Measurements from ENCODE around the gene ELL. TPM values are rescaled to one million over a fixed set of nuclear protein-coding genes. Genes with fewer than 3 reads are reported as not detected.
A peak's percentile ranks its signal among the peaks of the same experiment; 100 is the strongest.

Gene ELL
- polyA plus RNA-seq, 4 donors = 7.8 to 12.0 (median 9.0) TPM

GRCh38 chr19:18474366-18474887 lies 47.4 kb downstream of the ELL start:
- no peak for DNase-seq (ENCODE audit: low read depth in 4 of 4, low spot score in 3 of 4)

- no peak for DNase-seq (ENCODE audit: low read depth in 4 of 4, low spot score in 3 of 4)
Measured at GRCh38 chr19:18473706-18474087, 48.2 kb downstream of the ELL start.

GRCh38 chr19:18473003-18473705 lies 48.7 kb downstream of the ELL start:
- DNase-seq (ENCODE audit: low read depth in 4 of 4, low spot score in 3 of 4) = no peak

- no peak for DNase-seq (ENCODE audit: low read depth in 4 of 4, low spot score in 3 of 4)
Measured at GRCh38 chr19:18470787-18471186, 51.1 kb downstream of the ELL start.

GRCh38 chr19:18469069-18469846 lies 52.6 kb downstream of the ELL start:
- DNase-seq (ENCODE audit: low read depth in 4 of 4, low spot score in 3 of 4) = peak in 1 of 4 donors; percentile 50

- no peak for DNase-seq (ENCODE audit: low read depth in 4 of 4, low spot score in 3 of 4)
Measured at GRCh38 chr19:18468517-18468916, 53.4 kb downstream of the ELL start.

- no peak for DNase-seq (ENCODE audit: low read depth in 4 of 4, low spot score in 3 of 4)
Measured at GRCh38 chr19:18467978-18468377, 53.9 kb downstream of the ELL start.

- DNase-seq (ENCODE audit: low read depth in 4 of 4, low spot score in 3 of 4) = no peak
Measured at GRCh38 chr19:18466354-18466753, 55.5 kb downstream of the ELL start.

GRCh38 chr19:18465964-18466339 lies 55.9 kb downstream of the ELL start:
- DNase-seq (ENCODE audit: low read depth in 4 of 4, low spot score in 3 of 4) = no peak

- no peak for DNase-seq (ENCODE audit: low read depth in 4 of 4, low spot score in 3 of 4)
Measured at GRCh38 chr19:18465214-18465963, 56.5 kb downstream of the ELL start.

- DNase-seq (ENCODE audit: low read depth in 4 of 4, low spot score in 3 of 4) = no peak
Measured at GRCh38 chr19:18464646-18465045, 57.2 kb downstream of the ELL start.

- DNase-seq (ENCODE audit: low read depth in 4 of 4, low spot score in 3 of 4) = no peak
Measured at GRCh38 chr19:18461471-18461870, 60.4 kb downstream of the ELL start.

GRCh38 chr19:18460900-18461299 lies 61.0 kb downstream of the ELL start:
- DNase-seq (ENCODE audit: low read depth in 4 of 4, low spot score in 3 of 4) = no peak

GRCh38 chr19:18457483-18458331 lies 64.2 kb downstream of the ELL start:
- DNase-seq (ENCODE audit: low read depth in 4 of 4, low spot score in 3 of 4) = no peak

- DNase-seq (ENCODE audit: low read depth in 4 of 4, low spot score in 3 of 4) = no peak
Measured at GRCh38 chr19:18456974-18457373, 64.9 kb downstream of the ELL start.

GRCh38 chr19:18456279-18456678 lies 65.6 kb downstream of the ELL start:
- DNase-seq (ENCODE audit: low read depth in 4 of 4, low spot score in 3 of 4) = no peak

GRCh38 chr19:18453269-18454024 lies 68.4 kb downstream of the ELL start:
- no peak for DNase-seq (ENCODE audit: low read depth in 4 of 4, low spot score in 3 of 4)

GRCh38 chr19:18452386-18452785 lies 69.5 kb downstream of the ELL start:
- DNase-seq (ENCODE audit: low read depth in 4 of 4, low spot score in 3 of 4) = no peak

- no peak for DNase-seq (ENCODE audit: low read depth in 4 of 4, low spot score in 3 of 4)
Measured at GRCh38 chr19:18450931-18451836, 70.7 kb downstream of the ELL start.

All from left renal pelvis (tissue), 4 donors.